Esophagus muscularis mucosa (tissue), 3 donors: ENCODE data around the gene P2RY8.

Experiments
- EP300 ChIP-seq: sonication (generic); formaldehyde crosslinking; IDR thresholded peaks from one replicate; pipeline ENCODE4 v1.6.1; 2017; ENCODE audit warnings: antibody characterized with exemption
- POLR2A ChIP-seq: fragments of 450-650 bp; IDR thresholded peaks from one replicate; pipeline ENCODE4 v1.6.1; 2017; ENCODE audit warnings: antibody characterized with exemption, moderate library complexity, mild to moderate bottlenecking, low read depth
- POLR2AphosphoS5 ChIP-seq, 2 donors: sonication (generic); formaldehyde crosslinking; IDR thresholded peaks; one replicate each; pipeline ENCODE4 v1.6.1; 2017; ENCODE audit warnings: antibody characterized with exemption in 2 of 2

- no peak for TF ChIP-seq POLR2A
- no peak for TF ChIP-seq EP300
- no peak for TF ChIP-seq POLR2AphosphoS5 (IDR thresholded peaks at IDR 0.05)
These were observed 2.5 kb downstream of the P2RY8 start for GRCh38 chrX:1534301-1535168.
